Measurements from ENCODE around the gene PLEKHD1. TPM values are rescaled to one million over a fixed set of nuclear protein-coding genes. Genes with fewer than 3 reads are reported as not detected.

Gene PLEKHD1
- total and polyA plus RNA-seq, 9 donors: 0.53 to 1.5 (median 0.89) TPM

- WGBS (ENCODE audit: insufficient coverage): 66% methylated on average over 5 of the region's 5 CpGs
- no peak for DNase-seq
- Histone ChIP-seq H3K4me1 (ENCODE audit: control insufficient read depth, insufficient read depth, low read length) (peaks cover 21% of the 10 kb centered on the region), H3K4me3 (ENCODE audit: low read length) (no peak overlapping the region), H3K27me3 (ENCODE audit: control insufficient read depth, insufficient read depth, low read length) (peaks cover 34% of the 10 kb centered on the region), H3K36me3 (ENCODE audit: control insufficient read depth, insufficient read depth, low read length) (no peaks in the 10 kb centered on the region), H3K27ac (ENCODE audit: low read length) (no peak overlapping the region), H3K9me3 (replicated peaks; ENCODE audit: control insufficient read depth, low read depth, low read length) (no peaks in the 10 kb centered on the region)
Observed at GRCh38 chr14:69480136-69480535, 4.4 kb upstream of the PLEKHD1 start.

- peaks cover 21% of the 10 kb centered on the region for H3K4me1 ChIP-seq (ENCODE audit: control insufficient read depth, insufficient read depth, low read length)
- no peak for DNase-seq
- H3K9me3 ChIP-seq (replicated peaks; ENCODE audit: control insufficient read depth, low read depth, low read length): no peaks in the 10 kb centered on the region
- no peaks in the 10 kb centered on the region for H3K36me3 ChIP-seq (ENCODE audit: control insufficient read depth, insufficient read depth, low read length)
- WGBS (ENCODE audit: insufficient coverage): 64% methylated on average over 3 of the region's 5 CpGs
- peaks cover 50% of the 10 kb centered on the region for H3K27me3 ChIP-seq (ENCODE audit: control insufficient read depth, insufficient read depth, low read length)
- no peak overlapping the region for H3K27ac ChIP-seq (ENCODE audit: low read length)
- H3K4me3 ChIP-seq (ENCODE audit: low read length): no peak overlapping the region
Observed at GRCh38 chr14:69481815-69482568, 2.5 kb upstream of the PLEKHD1 start.

- under 1% methylated on average over 54 of the region's 54 CpGs for WGBS (ENCODE audit: insufficient coverage)
- peak; percentile 83 for DNase-seq
- no peaks in the 10 kb centered on the region for H3K36me3 ChIP-seq (ENCODE audit: control insufficient read depth, insufficient read depth, low read length)
- no peaks in the 10 kb centered on the region for H3K9me3 ChIP-seq (replicated peaks; ENCODE audit: control insufficient read depth, low read depth, low read length)
- H3K4me1 ChIP-seq (ENCODE audit: control insufficient read depth, insufficient read depth, low read length): peaks cover 21% of the 10 kb centered on the region
- peaks cover 59% of the 10 kb centered on the region for H3K27me3 ChIP-seq (ENCODE audit: control insufficient read depth, insufficient read depth, low read length)
- H3K4me3 ChIP-seq (ENCODE audit: low read length): peak overlapping the region; percentile 26
- no peak overlapping the region for H3K27ac ChIP-seq (ENCODE audit: low read length)
Observed at GRCh38 chr14:69483765-69484443, 624 bp upstream of the PLEKHD1 start.

GRCh38 chr14:69485315-69485660 lies 760 bp downstream of the PLEKHD1 start:
- no CpG with 5 or more reads among the region's 11 CpGs for WGBS (ENCODE audit: insufficient coverage)
- H3K27me3 ChIP-seq (ENCODE audit: control insufficient read depth, insufficient read depth, low read length): peaks cover 59% of the 10 kb centered on the region
- H3K4me1 ChIP-seq (ENCODE audit: control insufficient read depth, insufficient read depth, low read length): peaks cover 21% of the 10 kb centered on the region
- no peak overlapping the region for H3K27ac ChIP-seq (ENCODE audit: low read length)
- H3K4me3 ChIP-seq (ENCODE audit: low read length): no peak overlapping the region
- H3K36me3 ChIP-seq (ENCODE audit: control insufficient read depth, insufficient read depth, low read length): no peaks in the 10 kb centered on the region
- no peaks in the 10 kb centered on the region for H3K9me3 ChIP-seq (replicated peaks; ENCODE audit: control insufficient read depth, low read depth, low read length)
- DNase-seq: no peak

- H3K36me3 ChIP-seq (ENCODE audit: control insufficient read depth, insufficient read depth, low read length): no peaks in the 10 kb centered on the region
- H3K27me3 ChIP-seq (ENCODE audit: control insufficient read depth, insufficient read depth, low read length): peaks cover 59% of the 10 kb centered on the region
- no peaks in the 10 kb centered on the region for H3K9me3 ChIP-seq (replicated peaks; ENCODE audit: control insufficient read depth, low read depth, low read length)
- DNase-seq: no peak
- WGBS (ENCODE audit: insufficient coverage): no CpG with 5 or more reads among the region's 6 CpGs
- H3K4me3 ChIP-seq (ENCODE audit: low read length): no peak overlapping the region
- H3K27ac ChIP-seq (ENCODE audit: low read length): no peak overlapping the region
- peaks cover 24% of the 10 kb centered on the region for H3K4me1 ChIP-seq (ENCODE audit: control insufficient read depth, insufficient read depth, low read length)
Observed at GRCh38 chr14:69485701-69486100, 1.2 kb downstream of the PLEKHD1 start.

- H3K36me3 ChIP-seq (ENCODE audit: control insufficient read depth, insufficient read depth, low read length): no peaks in the 10 kb centered on the region
- no peak overlapping the region for H3K4me3 ChIP-seq (ENCODE audit: low read length)
- WGBS (ENCODE audit: insufficient coverage): 72% methylated on average over 4 of the region's 4 CpGs
- DNase-seq: no peak
- no peak overlapping the region for H3K27ac ChIP-seq (ENCODE audit: low read length)
- peaks cover 52% of the 10 kb centered on the region for H3K27me3 ChIP-seq (ENCODE audit: control insufficient read depth, insufficient read depth, low read length)
- no peaks in the 10 kb centered on the region for H3K9me3 ChIP-seq (replicated peaks; ENCODE audit: control insufficient read depth, low read depth, low read length)
- peaks cover 25% of the 10 kb centered on the region for H3K4me1 ChIP-seq (ENCODE audit: control insufficient read depth, insufficient read depth, low read length)
Observed at GRCh38 chr14:69487226-69487625, 2.7 kb downstream of the PLEKHD1 start.

- H3K4me3 ChIP-seq (ENCODE audit: low read length): no peak overlapping the region
- peaks cover 47% of the 10 kb centered on the region for H3K27me3 ChIP-seq (ENCODE audit: control insufficient read depth, insufficient read depth, low read length)
- 35% methylated on average over 4 of the region's 4 CpGs for WGBS (ENCODE audit: insufficient coverage)
- DNase-seq: no peak
- no peaks in the 10 kb centered on the region for H3K36me3 ChIP-seq (ENCODE audit: control insufficient read depth, insufficient read depth, low read length)
- no peaks in the 10 kb centered on the region for H3K9me3 ChIP-seq (replicated peaks; ENCODE audit: control insufficient read depth, low read depth, low read length)
- H3K27ac ChIP-seq (ENCODE audit: low read length): no peak overlapping the region
- peaks cover 25% of the 10 kb centered on the region for H3K4me1 ChIP-seq (ENCODE audit: control insufficient read depth, insufficient read depth, low read length)
Observed at GRCh38 chr14:69487771-69488170, 3.2 kb downstream of the PLEKHD1 start.

GRCh38 chr14:69489495-69489894 lies 5.0 kb downstream of the PLEKHD1 start:
- no peak for DNase-seq
- Histone ChIP-seq H3K4me1 (ENCODE audit: control insufficient read depth, insufficient read depth, low read length) (peaks cover 20% of the 10 kb centered on the region), H3K27me3 (ENCODE audit: control insufficient read depth, insufficient read depth, low read length) (peaks cover 33% of the 10 kb centered on the region)

GRCh38 chr14:69490219-69490918 lies 5.8 kb downstream of the PLEKHD1 start:
- 79% methylated on average over 5 of the region's 7 CpGs for WGBS (ENCODE audit: insufficient coverage)
- no peaks in the 10 kb centered on the region for H3K36me3 ChIP-seq (ENCODE audit: control insufficient read depth, insufficient read depth, low read length)
- H3K9me3 ChIP-seq (replicated peaks; ENCODE audit: control insufficient read depth, low read depth, low read length): no peaks in the 10 kb centered on the region
- peaks cover 25% of the 10 kb centered on the region for H3K27me3 ChIP-seq (ENCODE audit: control insufficient read depth, insufficient read depth, low read length)
- no peak overlapping the region for H3K27ac ChIP-seq (ENCODE audit: low read length)
- no peak overlapping the region for H3K4me3 ChIP-seq (ENCODE audit: low read length)
- H3K4me1 ChIP-seq (ENCODE audit: control insufficient read depth, insufficient read depth, low read length): peaks cover 20% of the 10 kb centered on the region
- no peak for DNase-seq

More at GRCh38 chr14:69489495-69489894, 5.0 kb downstream of the PLEKHD1 start:
- Histone ChIP-seq H3K27ac (ENCODE audit: low read length) (no peak overlapping the region), H3K9me3 (replicated peaks; ENCODE audit: control insufficient read depth, low read depth, low read length) (no peaks in the 10 kb centered on the region), H3K4me3 (ENCODE audit: low read length) (no peak overlapping the region), H3K36me3 (ENCODE audit: control insufficient read depth, insufficient read depth, low read length) (no peaks in the 10 kb centered on the region)

GRCh38 chr14:69491193-69491592 lies 6.7 kb downstream of the PLEKHD1 start:
- Histone ChIP-seq H3K36me3 (ENCODE audit: control insufficient read depth, insufficient read depth, low read length) (no peaks in the 10 kb centered on the region), H3K27me3 (ENCODE audit: control insufficient read depth, insufficient read depth, low read length) (peaks cover 17% of the 10 kb centered on the region), H3K27ac (ENCODE audit: low read length) (no peak overlapping the region), H3K4me3 (ENCODE audit: low read length) (no peak overlapping the region), H3K9me3 (replicated peaks; ENCODE audit: control insufficient read depth, low read depth, low read length) (no peaks in the 10 kb centered on the region), H3K4me1 (ENCODE audit: control insufficient read depth, insufficient read depth, low read length) (peaks cover 20% of the 10 kb centered on the region)
- no peak for DNase-seq
- 91% methylated on average over 3 of the region's 3 CpGs for WGBS (ENCODE audit: insufficient coverage)
